ENCODE measurements around the gene BOLA3. TPM values are rescaled to one million over a fixed set of nuclear protein-coding genes. Genes with fewer than 3 reads are reported as not detected.

The BOLA3 gene
- total RNA-seq, 2 experiments from 2014 or later = 46.5 to 55.4 TPM

- POLR2A ChIA-PET = interaction anchor here (1.5 to 2.4 kb wide), 2 partner anchors 9 to 59 kb away, joined by 5 to 13 read pairs; partner anchors contain the start of gene MOB1A
- peak overlapping the region; percentile 79 for H3K4me3 Mint-ChIP-seq
- no peak for DNase-seq
- peaks cover 16% of the 10 kb centered on the region for H3K4me1 Mint-ChIP-seq
- peaks cover 12% of the 10 kb centered on the region for H3K36me3 Mint-ChIP-seq (ENCODE audit: low read depth)
- CTCF ChIA-PET = interaction anchor here (1.3 to 1.7 kb wide), 2 partner anchors 28 to 133 kb away, joined by 3 to 9 read pairs; partner anchors contain the start of gene BOLA3
- no peak overlapping the region for H3K27ac Mint-ChIP-seq
- peaks cover 22% of the 10 kb centered on the region for H3K9me3 Mint-ChIP-seq
- H3K27me3 Mint-ChIP-seq = peaks cover 6% of the 10 kb centered on the region
Observed at GRCh38 chr2:74119339-74119738, 28.4 kb downstream of the BOLA3 start.

- CTCF ChIA-PET = interaction anchor here (1.1 to 1.5 kb wide), 2 partner anchors 10 to 287 kb away, joined by 3 to 4 read pairs; no protein-coding TSS in a partner anchor
- no peaks in the 10 kb centered on the region for H3K4me1 Mint-ChIP-seq
- H3K27ac Mint-ChIP-seq = no peak overlapping the region
- no peak overlapping the region for H3K4me3 Mint-ChIP-seq
- POLR2A ChIA-PET = interaction anchor here (1.1 to 1.4 kb wide), 2 partner anchors 9 to 184 kb away, joined by 3 to 4 read pairs; partner anchors contain the start of gene DGUOK
- H3K27me3 Mint-ChIP-seq = peaks cover 12% of the 10 kb centered on the region
- H3K36me3 Mint-ChIP-seq (ENCODE audit: low read depth) = no peaks in the 10 kb centered on the region
- H3K9me3 Mint-ChIP-seq = no peaks in the 10 kb centered on the region
- DNase-seq = no peak
Observed at GRCh38 chr2:74111380-74111779, 36.3 kb downstream of the BOLA3 start.

GRCh38 chr2:74110537-74110936 is 37.2 kb downstream of the BOLA3 start:
- POLR2A ChIA-PET = interaction anchor here (0.6 to 1.0 kb wide), 2 partner anchors 9 to 11 kb away, joined by 3 to 5 read pairs; no protein-coding TSS in a partner anchor
- Mint-ChIP-seq H3K4me3 (no peak overlapping the region), H3K4me1 (no peaks in the 10 kb centered on the region), H3K27ac (no peak overlapping the region), H3K9me3 (no peaks in the 10 kb centered on the region), H3K36me3 (ENCODE audit: low read depth) (no peaks in the 10 kb centered on the region), H3K27me3 (peaks cover 12% of the 10 kb centered on the region)
- DNase-seq = no peak
- CTCF ChIA-PET = interaction anchor here (0.9 to 1.1 kb wide), 2 partner anchors 9 to 203 kb away, joined by 3 to 4 read pairs; no protein-coding TSS in a partner anchor

GRCh38 chr2:74109551-74109950 is 38.2 kb downstream of the BOLA3 start:
- POLR2A ChIA-PET = interaction anchor here (0.9 to 1.0 kb wide), 2 partner anchors 10 to 42 kb away, joined by 5 read pairs; no protein-coding TSS in a partner anchor
- Mint-ChIP-seq H3K27ac (no peak overlapping the region), H3K9me3 (no peaks in the 10 kb centered on the region)

GRCh38 chr2:74107071-74107470 is 40.6 kb downstream of the BOLA3 start:
- ChIA-PET POLR2A (no interaction called here), CTCF (interaction anchor here (0.6 to 1.1 kb wide), 3 partner anchors 143 to 295 kb away, joined by 3 to 5 read pairs (median 5); no protein-coding TSS in a partner anchor)
- peaks cover 2% of the 10 kb centered on the region for H3K36me3 Mint-ChIP-seq (ENCODE audit: low read depth)
- H3K9me3 Mint-ChIP-seq = no peaks in the 10 kb centered on the region
- no peak overlapping the region for H3K4me3 Mint-ChIP-seq
- no peak for DNase-seq
- no peak overlapping the region for H3K27ac Mint-ChIP-seq
- H3K27me3 Mint-ChIP-seq = no peaks in the 10 kb centered on the region
- no peaks in the 10 kb centered on the region for H3K4me1 Mint-ChIP-seq

More at GRCh38 chr2:74109551-74109950, 38.2 kb downstream of the BOLA3 start:
- DNase-seq = no peak
- H3K27me3 Mint-ChIP-seq = peaks cover 6% of the 10 kb centered on the region
- H3K4me3 Mint-ChIP-seq = no peak overlapping the region
- CTCF ChIA-PET = interaction anchor here (0.7 kb wide), 1 partner anchor 158 kb away, joined by 3 read pairs; no protein-coding TSS in a partner anchor
- H3K4me1 Mint-ChIP-seq = no peaks in the 10 kb centered on the region
- no peaks in the 10 kb centered on the region for H3K36me3 Mint-ChIP-seq (ENCODE audit: low read depth)

- H3K27me3 Mint-ChIP-seq = no peaks in the 10 kb centered on the region
- DNase-seq = no peak
- ChIA-PET CTCF (interaction anchor here (1.2 to 2.9 kb wide), 2 partner anchors 279 to 281 kb away, joined by 3 to 12 read pairs; no protein-coding TSS in a partner anchor), POLR2A (no interaction called here)
- no peak overlapping the region for H3K27ac Mint-ChIP-seq
- H3K36me3 Mint-ChIP-seq (ENCODE audit: low read depth) = peaks cover 6% of the 10 kb centered on the region
- H3K9me3 Mint-ChIP-seq = no peaks in the 10 kb centered on the region
- H3K4me1 Mint-ChIP-seq = no peaks in the 10 kb centered on the region
- no peak overlapping the region for H3K4me3 Mint-ChIP-seq
Observed at GRCh38 chr2:74105413-74105812, 42.3 kb downstream of the BOLA3 start.

GRCh38 chr2:74104839-74105238 is 42.9 kb downstream of the BOLA3 start:
- POLR2A ChIA-PET = no interaction called here
- H3K4me3 Mint-ChIP-seq = no peak overlapping the region
- CTCF ChIA-PET = interaction anchor here (1.2 to 2.9 kb wide), 3 partner anchors 42 to 281 kb away, joined by 3 to 12 read pairs (median 3); no protein-coding TSS in a partner anchor
- no peak for DNase-seq
- no peaks in the 10 kb centered on the region for H3K27me3 Mint-ChIP-seq
- no peaks in the 10 kb centered on the region for H3K4me1 Mint-ChIP-seq
- no peaks in the 10 kb centered on the region for H3K9me3 Mint-ChIP-seq
- H3K27ac Mint-ChIP-seq = no peak overlapping the region
- H3K36me3 Mint-ChIP-seq (ENCODE audit: low read depth) = peaks cover 6% of the 10 kb centered on the region

- ChIA-PET CTCF (interaction anchor here (1.0 to 2.9 kb wide), 4 partner anchors 17 to 280 kb away, joined by 3 to 12 read pairs (median 6); no protein-coding TSS in a partner anchor), POLR2A (no interaction called here)
- Mint-ChIP-seq H3K4me3 (no peak overlapping the region), H3K27me3 (no peaks in the 10 kb centered on the region), H3K27ac (no peak overlapping the region), H3K4me1 (no peaks in the 10 kb centered on the region), H3K36me3 (ENCODE audit: low read depth) (peaks cover 12% of the 10 kb centered on the region), H3K9me3 (no peaks in the 10 kb centered on the region)
- DNase-seq = no peak
Observed at GRCh38 chr2:74103763-74104162, 43.9 kb downstream of the BOLA3 start.

GRCh38 chr2:74102516-74102915 is 45.2 kb downstream of the BOLA3 start:
- peaks cover 14% of the 10 kb centered on the region for H3K36me3 Mint-ChIP-seq (ENCODE audit: low read depth)
- DNase-seq = no peak
- H3K4me3 Mint-ChIP-seq = no peak overlapping the region
- POLR2A ChIA-PET = no interaction called here
- H3K9me3 Mint-ChIP-seq = no peaks in the 10 kb centered on the region
- H3K27me3 Mint-ChIP-seq = no peaks in the 10 kb centered on the region
- H3K4me1 Mint-ChIP-seq = no peaks in the 10 kb centered on the region
- H3K27ac Mint-ChIP-seq = no peak overlapping the region
- CTCF ChIA-PET = interaction anchor here (0.7 to 2.0 kb wide), 2 partner anchors 18 to 274 kb away, joined by 4 to 8 read pairs; partner anchors contain the start of gene STAMBP

- H3K9me3 Mint-ChIP-seq = no peaks in the 10 kb centered on the region
- H3K4me3 Mint-ChIP-seq = no peak overlapping the region
- no peak for DNase-seq
- ChIA-PET CTCF (interaction anchor here (0.9 kb wide), 1 partner anchor 9 kb away, joined by 3 read pairs; no protein-coding TSS in a partner anchor), POLR2A (no interaction called here)
- peaks cover 14% of the 10 kb centered on the region for H3K36me3 Mint-ChIP-seq (ENCODE audit: low read depth)
- no peaks in the 10 kb centered on the region for H3K4me1 Mint-ChIP-seq
- H3K27ac Mint-ChIP-seq = no peak overlapping the region
- no peaks in the 10 kb centered on the region for H3K27me3 Mint-ChIP-seq
Observed at GRCh38 chr2:74101574-74102300, 46.0 kb downstream of the BOLA3 start.

- ChIA-PET POLR2A (no interaction called here), CTCF (interaction anchor here (0.9 kb wide), 1 partner anchor 10 kb away, joined by 3 read pairs; no protein-coding TSS in a partner anchor)
- Mint-ChIP-seq H3K36me3 (ENCODE audit: low read depth) (peaks cover 14% of the 10 kb centered on the region), H3K27ac (no peak overlapping the region), H3K27me3 (no peaks in the 10 kb centered on the region), H3K4me3 (no peak overlapping the region), H3K4me1 (no peaks in the 10 kb centered on the region), H3K9me3 (no peaks in the 10 kb centered on the region)
- DNase-seq = no peak
Observed at GRCh38 chr2:74100254-74101216, 47.2 kb downstream of the BOLA3 start.

- peaks cover 14% of the 10 kb centered on the region for H3K36me3 Mint-ChIP-seq (ENCODE audit: low read depth)
- ChIA-PET CTCF (no interaction called here), POLR2A (no interaction called here)
- no peak overlapping the region for H3K4me3 Mint-ChIP-seq
- no peaks in the 10 kb centered on the region for H3K27me3 Mint-ChIP-seq
- no peak for DNase-seq
- no peaks in the 10 kb centered on the region for H3K9me3 Mint-ChIP-seq
- H3K4me1 Mint-ChIP-seq = no peaks in the 10 kb centered on the region
- H3K27ac Mint-ChIP-seq = no peak overlapping the region
Observed at GRCh38 chr2:74099835-74100234, 47.9 kb downstream of the BOLA3 start.
